GM19455 (cell line): ENCODE results near the gene PHF2.

Experiments used
- ATAC-seq: cut with Tn5 transposase; IDR thresholded peaks from one replicate; pipeline ENCODE4 v1.9.1; 2021; ENCODE audit not compliant: unreplicated experiment

The PHF2 gene

DNA sequence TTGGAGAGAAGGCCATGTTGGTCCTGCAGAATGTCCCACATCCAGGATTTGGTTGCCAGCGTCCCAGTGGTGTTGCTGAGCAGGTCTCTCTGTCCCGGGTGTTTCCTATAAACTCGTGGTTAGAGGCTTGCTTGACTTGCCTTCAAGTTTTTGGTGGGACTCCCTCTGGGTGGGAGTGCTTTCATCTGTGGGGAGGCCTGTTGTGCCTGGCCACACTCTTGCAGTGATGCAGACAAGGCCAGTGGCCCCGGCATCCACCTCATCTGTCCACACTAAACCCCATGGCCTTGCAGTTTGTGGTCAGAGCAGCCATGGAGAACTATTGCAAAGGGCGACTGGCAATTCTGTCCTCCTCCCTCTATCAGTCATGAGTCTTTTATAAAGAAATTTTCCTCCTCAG lies 71.8 kb downstream of the PHF2 start:
- no peak for ATAC-seq

DNA sequence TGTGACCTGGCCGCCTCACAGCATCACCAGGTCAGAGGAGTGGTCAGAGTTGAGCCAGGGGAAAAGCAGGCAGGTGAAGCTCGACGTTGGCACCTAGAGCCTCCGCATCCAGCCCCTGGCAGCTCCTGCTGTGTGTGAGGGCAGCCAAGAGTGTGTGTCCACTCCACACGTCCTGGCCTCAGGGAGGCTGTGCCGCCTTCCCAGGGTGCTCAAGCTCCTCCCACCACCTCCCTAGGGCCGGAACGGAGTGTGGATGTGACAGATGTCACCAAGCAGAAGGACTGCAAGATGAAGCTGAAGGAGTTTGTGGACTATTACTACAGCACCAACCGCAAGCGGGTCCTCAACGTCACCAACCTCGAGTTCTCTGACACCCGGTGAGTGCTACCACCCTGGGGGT lies 72.5 kb downstream of the PHF2 start:
- ATAC-seq: no peak

DNA sequence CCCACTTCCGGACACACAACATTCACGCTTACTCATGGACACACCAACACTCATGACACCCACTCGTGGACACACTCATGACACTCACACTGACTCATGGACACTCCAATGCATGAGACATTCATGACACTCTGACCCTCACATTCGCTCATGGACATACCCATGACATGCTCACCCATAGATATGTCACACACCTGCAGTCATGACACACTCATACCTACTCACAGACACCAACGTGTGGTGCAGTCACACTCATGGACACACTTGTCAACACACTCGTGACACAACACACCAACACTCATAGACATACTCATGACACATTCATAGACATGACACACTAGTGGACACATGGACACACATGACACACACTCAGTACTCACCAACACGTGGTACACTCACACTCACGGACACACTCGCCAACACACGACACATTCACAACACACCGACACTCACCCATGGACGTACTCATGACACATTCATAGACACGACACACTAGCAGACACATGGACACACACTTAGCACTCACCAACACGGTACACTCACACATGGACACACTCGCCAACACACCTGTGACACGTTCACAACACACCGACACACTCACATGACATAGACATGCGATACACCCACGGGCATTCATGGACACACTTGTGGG lies 73.4 kb downstream of the PHF2 start:
- no peak for ATAC-seq

DNA sequence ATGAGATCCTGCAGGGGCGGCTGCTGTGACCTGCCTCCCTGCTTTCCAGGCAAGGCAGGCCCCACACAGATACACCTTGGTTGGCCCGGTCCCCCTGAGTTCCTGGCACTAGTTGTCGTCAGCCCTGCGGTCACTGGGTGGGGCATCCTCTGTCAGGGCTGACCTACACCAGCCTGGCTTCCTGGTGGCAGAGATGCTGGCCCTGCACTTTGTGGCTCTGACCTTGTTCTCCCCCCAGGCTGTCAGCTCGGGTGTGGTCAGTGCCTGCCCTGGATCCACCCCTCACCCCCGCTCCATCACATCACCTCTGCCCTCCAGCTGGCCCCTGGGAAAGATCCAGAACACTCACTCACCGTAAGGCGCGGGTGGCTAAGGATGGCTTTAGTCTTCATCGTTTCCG lies 74.1 kb downstream of the PHF2 start:
- no peak for ATAC-seq

DNA sequence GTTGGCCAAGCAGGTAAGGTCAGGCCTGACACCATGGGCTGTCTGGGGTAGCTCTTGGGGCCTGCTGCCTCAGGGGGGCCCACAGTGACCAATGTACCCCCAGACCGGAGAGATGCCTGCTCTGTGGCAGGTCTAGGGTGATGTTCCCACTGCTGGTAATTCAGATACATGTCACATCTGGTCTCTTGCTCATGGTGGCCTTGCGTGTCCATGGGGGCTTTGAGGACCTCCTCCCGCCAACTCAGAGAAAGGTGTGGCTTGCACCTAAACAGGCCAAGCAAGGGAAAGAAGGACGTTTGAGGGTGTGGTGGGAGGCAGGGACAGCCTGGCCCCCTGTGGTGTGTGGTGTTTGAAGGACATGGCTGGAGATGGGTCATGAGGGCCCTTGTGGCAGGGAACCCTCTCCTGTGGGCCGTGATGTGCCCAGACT lies 75.2 kb downstream of the PHF2 start:
- no peak for ATAC-seq

DNA sequence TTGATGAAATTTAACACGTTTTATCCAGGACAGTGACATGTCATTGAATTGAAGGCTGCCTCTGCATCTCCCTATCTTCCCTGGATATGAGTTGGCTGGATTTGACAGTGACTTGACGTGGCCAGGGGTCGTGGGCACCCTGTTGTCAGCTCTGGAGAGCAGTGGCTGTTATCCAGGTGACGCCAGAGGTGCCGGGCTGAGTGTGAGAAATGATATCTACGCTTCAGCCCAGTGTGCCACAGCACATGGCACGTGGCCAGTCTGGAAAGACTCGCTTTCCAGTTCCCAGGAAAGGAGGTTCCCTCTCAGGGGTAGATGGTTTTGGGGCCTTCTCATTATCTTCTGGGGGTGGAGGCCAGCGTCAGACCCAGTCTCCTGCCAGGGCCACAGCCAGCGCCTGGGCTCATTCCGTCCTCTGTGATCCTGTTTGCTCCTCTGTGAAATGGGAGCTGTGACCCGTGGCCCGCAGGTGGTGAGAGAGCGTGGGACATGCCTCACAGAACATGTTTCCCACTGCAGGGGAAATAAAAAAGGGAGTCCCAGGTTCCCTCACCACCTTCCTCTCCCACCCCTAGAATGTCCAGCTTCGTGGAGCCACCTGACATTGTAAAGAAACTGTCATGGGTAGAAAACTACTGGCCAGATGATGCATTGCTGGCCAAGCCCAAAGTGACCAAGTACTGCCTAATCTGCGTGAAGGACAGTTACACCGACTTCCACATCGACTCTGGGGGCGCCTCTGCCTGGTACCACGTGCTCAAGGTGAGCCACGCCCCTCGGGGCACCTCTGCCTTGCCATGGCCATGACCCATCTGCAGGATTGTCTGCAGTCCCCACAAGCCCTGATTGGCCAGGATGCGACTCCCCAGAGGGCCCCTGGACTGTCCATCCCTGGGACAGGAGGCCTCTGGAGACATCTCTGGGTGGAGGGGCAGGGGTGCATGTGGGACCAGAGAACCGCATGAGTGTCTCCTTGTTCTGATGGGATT lies 76.5 kb downstream of the PHF2 start:
- ATAC-seq: no peak

DNA sequence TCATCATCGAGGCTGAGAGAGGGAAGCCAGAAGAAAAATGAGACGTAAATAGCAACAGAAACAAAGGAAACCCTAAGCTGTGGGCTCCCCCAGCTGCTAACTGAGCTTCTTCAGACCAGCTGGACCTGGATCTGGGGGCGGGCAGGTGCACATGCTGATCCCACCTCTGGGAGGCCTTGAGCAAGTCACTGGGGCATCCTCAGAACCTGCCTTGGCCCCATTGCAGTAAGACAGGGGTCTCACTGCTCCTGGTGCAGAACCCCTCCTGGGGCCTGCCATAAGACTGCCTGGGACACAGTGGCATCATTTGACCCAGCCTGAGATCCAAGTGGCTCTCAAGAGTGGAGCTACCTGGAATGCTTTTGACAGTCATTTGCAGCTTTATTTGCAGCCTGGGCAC lies 77.4 kb downstream of the PHF2 start:
- ATAC-seq: no peak

DNA sequence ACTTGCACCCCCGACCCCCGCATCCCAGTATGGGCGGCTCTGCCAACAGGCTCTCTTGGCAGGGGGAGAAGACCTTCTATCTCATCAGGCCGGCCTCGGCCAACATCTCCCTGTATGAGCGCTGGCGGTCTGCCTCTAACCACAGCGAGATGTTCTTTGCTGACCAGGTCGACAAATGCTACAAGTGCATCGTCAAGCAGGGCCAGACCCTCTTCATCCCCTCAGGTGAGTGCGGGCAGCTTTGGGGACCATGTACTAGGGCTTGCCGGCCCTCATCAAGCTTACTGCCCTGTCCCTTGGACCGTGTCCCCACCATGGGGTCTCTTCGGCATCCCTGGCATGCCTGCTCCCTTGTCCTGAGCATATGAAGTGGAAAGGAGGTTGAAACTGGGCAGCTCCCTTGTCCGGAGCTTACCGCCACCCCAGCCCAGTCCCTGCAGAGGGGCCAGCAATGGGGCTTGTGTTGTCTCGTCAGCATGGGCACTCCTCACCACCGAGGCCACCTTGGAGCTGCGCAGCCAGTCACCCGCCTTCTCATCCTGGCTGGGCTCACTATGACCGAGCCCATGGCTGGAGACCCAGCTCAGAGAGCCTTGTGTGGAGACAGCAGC lies 78.1 kb downstream of the PHF2 start:
- no peak for ATAC-seq

DNA sequence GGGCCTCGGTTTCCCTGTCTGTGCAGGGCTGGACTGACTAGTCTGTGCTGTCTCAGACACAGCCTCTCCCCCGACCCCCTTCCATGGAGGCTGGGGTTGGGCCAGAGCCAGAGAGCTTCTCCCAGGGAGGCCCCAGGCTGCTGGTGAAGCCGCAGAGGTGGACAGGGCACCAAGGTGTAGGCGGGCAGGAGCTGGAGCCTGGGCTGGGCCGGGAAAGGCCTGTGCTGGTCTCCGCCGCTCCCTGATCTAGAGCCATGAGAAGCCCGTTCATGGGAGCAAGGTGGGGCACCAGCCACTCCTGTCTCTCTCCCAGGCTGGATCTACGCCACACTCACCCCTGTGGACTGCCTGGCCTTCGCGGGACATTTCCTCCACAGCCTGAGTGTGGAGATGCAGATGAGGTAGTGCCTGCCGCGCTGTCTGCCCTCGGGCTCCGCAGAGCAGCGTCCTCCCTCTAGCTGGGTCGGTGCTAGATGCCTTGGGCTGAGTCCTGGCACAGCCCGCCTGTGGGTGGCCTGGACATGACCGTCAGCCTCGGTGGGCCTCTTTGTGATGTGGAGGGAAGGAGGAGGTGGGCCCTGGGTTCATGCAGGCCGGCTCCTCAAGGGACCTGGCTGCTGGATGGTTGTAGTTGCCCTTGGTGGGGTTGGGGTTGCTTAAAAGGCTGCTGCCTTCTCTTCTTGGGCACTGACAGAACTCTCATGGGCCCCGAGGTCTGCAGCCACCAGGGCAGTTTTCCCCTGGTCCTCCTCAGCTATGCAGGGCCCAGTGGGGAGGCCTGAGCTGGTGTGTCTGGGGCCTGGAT lies 79.4 kb downstream of the PHF2 start:
- no peak for ATAC-seq

DNA sequence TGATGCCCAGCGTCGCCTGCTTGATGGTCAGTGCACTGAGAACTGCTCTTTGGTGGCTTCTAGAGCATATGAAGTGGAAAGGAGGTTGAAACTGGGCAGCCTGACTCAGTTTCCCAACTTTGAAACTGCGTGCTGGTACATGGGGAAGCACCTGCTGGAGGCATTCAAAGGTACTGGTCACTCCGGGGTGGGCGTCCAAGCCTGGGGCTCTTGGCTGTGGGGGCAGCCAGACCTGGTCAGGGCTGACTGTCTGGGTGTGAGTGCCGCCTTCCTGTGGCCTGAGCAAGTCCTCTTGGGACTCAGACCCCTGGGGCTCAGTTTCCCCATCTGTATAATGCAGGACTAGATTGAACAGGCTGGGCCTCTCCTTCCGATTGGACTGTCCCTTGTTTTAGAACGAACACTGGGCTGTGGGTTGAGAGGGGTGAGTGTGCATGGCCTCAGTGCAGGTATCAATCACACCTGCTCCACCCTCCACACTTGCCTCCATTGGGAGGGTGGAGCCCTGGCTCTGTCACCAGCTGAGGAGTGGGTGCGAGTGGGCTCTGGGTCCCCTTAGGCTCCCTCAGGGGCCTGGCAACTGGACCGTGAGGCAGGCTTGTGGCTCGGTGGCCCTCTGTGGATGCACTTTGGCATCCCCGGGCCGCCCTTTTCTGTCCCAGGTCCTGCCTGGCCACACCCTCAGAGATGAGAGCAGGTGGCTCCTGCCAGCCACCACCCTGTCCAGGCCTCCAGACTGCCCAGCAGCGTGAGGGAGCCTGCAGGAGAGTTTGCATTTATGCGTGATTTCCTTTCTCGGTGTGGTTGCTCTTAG lies 80.2 kb downstream of the PHF2 start:
- no peak for ATAC-seq

DNA sequence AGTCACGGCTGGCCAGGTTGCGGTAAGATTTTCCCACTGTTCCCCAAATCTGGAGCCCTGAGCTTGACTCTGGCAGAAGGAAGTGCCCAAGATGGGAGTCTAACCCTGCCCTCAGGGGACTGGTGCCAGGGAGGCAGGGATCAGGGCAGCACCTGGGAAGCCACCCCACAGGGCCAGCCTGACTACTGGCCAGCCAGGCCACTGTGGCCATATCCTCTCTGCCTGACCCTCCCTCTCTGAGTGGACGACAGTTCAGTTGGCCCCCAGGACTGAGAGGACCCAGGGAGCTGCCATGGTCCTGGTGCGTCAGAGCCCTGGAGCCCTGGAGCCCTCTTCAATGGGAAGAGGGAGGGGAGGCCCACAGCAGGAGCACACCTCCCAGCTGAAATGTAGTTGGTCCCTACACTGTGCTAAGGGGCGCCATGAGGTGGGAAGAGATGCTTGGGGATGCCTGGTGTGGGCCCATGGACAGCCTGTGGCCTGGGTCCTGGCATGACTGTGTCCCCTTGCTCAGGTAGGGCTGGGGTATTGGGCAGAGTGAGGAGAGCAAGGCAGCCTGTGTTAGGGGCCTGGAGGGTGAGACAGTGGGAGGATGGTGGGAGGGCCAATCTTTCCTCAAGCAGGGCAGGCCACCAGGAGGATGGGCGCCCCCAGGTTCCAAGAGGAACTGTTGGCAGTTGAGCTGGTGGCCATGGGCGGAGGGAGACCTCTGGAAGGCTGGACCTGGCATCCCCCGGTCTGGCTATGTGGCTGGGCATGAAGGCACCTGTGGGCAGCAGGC lies 81.1 kb downstream of the PHF2 start:
- ATAC-seq: no peak

DNA sequence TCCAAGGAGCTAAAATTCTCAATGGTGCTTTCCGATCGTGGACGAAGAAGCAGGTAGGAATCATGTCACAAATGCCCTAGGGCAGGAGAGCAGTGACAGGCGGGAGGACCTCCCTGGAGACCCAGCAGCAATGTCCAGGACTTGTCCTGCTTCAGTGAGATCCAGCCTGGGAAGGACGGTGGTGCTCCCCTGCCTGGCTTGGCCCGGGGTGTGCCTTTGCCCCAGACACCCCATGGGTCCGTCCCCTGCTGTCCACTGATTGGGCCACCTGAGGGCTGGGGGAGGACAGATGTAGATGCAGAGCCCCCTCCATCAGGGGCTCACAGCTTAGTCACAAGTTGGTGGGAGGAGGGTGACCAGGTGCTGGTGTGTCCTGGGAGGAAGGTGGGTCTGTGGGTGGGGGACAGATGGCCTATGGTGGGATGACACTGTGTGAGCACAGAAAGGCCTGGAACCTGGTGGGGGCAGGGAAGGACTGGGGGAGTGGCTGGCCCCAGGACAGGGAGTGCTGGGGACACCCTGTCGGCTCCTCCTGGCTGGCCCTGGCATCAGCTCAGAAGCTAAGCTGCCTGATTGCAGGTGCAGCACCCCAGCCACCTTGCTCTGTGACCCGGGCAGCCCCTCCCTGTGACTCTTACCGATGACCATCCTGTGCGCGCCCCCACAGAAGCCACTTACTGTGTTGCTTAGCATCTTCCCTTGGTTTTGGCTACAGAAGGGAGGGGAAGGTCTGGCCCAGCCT lies 82.0 kb downstream of the PHF2 start:
- no peak for ATAC-seq

DNA sequence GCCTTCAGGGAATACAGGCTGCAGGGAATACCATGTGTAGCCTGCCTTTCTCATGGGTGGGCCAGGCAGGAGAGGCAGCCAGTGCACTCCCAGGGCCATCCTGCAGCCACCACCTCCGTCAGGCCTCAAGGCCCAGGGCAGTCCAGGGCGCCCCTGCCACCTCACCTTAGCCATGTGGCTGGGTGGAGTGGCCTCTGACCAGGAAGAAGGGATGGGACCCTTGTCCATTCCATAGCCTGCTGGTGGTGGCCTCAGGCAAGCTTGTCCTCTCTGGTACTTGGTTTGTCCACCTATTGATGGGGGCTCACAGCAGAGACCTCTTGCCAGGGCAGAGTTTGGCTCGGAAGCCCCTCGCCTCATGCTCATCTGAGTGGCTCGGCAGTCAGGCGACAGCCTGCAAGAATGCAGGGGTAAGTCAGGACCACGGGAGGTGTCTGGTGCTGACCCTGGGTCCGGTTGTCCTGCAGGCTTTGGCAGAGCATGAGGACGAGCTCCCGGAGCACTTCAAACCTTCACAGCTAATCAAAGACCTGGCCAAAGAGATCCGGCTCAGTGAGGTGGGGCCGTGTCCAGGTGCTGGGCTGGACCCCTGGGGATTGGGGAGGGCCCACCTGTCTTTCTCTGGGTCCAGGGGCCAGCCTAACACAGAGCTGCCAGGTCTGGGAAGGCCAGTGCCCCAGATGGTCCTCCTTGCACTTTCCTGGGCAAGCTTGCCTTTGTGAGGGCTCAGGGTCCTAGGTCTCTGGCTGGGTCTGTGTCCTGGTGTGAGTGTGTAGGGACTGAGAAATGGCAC lies 82.9 kb downstream of the PHF2 start:
- no peak for ATAC-seq

DNA sequence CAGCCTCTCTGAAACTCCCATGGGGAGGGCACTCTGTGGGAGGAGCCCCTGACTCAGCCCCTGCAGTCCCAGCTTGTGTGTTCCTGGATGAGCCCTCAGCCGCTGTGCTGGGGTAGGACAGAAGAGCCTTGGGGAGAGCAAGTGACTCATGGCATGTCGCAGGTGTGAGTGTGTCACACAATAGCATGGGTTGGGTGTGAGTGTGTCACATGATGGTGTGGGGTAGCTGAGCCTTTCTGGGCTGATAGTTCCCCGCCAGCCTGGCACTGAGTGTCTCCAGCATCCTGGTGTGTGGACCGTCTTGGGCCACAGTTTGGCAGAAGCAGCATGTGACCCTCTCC lies 83.4 kb downstream of the PHF2 start:
- ATAC-seq: no peak

DNA sequence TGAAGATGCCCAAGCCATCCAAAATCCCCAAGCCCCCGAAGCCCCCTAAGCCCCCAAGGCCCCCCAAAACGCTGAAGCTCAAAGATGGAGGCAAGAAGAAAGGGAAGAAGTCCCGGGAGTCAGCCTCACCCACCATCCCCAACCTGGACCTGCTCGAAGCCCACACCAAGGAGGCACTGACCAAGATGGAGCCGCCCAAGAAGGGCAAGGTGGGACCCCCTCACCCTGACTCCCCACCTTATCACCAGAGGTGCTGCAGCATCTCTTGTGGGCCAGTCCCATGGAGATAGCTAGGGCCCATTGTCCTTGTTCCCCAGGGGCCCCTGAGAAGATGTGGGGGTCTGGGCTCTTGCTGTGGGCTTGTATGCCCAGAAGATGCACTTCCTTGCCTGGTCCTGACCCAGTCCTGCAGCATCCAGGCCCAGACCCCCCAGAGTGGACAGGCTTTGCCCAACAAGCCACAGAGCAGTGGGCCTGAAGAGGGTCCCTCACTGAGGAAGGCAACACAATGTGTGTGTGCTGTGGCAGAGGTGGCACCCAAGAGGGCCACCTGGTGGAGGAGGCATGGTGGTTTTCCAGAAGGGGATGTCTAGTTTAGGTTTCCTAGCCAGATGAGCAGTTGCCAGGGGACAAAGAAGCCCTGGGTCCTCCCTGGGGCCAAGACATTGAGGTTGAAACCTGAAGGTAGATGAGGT lies 84.1 kb downstream of the PHF2 start:
- no peak for ATAC-seq

DNA sequence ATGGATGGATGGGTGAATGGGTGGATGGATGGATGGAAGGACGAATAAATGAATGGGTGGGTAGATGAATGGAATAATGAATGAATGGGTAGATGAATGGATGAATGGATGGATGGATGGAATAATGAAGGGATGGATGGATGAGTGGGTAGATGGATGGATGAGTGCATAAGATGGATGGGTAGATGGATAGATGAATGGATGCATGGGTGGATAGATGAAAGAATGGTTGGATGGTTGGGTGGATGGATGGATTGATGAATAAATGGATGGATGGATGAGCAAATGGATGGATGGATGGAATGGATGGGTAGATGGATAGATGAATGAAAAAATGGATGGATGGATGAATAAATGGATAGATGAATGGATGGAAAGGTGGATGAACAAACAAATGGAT lies 85.2 kb downstream of the PHF2 start:
- ATAC-seq: no peak

DNA sequence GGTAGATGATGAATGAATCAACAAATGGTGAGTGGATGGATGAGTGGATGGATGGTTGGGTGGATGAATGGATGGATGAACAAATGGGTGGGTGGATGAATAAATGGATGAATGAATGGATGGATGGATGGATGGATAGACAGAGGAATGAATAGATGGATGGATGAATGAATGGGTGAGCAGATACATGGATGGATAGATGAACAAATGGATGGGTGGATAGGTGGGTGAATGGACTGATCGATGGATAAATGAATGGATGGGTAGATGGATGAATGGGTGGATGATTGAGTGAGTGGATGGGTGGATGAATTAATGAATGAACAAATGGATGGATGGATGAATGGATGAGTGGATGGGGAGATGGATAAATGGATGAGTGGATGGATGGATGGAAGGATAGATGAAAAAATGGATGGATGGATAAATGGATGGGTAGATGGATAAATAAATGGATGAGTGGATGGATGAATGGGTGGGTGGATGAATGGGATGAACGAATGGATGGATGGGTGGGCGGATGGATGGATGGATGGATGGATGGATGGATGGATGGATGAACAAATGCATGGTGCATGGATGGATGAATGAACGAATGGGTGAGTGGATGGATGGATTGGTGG lies 85.7 kb downstream of the PHF2 start:
- no peak for ATAC-seq
